HepG2 (cell line): Measurements from ENCODE around the gene RAB33B. TPM values are rescaled to one million over a fixed set of nuclear protein-coding genes. Genes with fewer than 3 reads are reported as not detected.

ENCODE experiments used
- ARID3A ChIP-seq: IDR thresholded peaks from 2 replicates; pipeline ENCODE4 v1.6.1; 2012; ENCODE audit warnings: low read depth, low read length, improper control_type of control experiment
- ATF7 ChIP-seq, 2 experiments: fragments of 450-650 bp in 1 of 2; sonication (generic) in 1 of 2; formaldehyde crosslinking in 1 of 2; IDR thresholded peaks; 2 replicates each; pipeline versions ENCODE4 v1.4.0 to v1.6.1; 2016 to 2020; ENCODE audit warnings: antibody characterized with exemption in 1 of 2, mild to moderate bottlenecking in 1 of 2, missing genetic modification reagents in 1 of 2
- BHLHE40 ChIP-seq: IDR thresholded peaks from 2 replicates; pipeline ENCODE4 v1.6.1; 2011; ENCODE audit warnings: low read length, improper control_type of control experiment
- MTF1 ChIP-seq: sonication (generic); formaldehyde crosslinking; IDR thresholded peaks from 2 replicates; pipeline ENCODE4 v1.5.0; 2020; ENCODE audit warnings: missing genetic modification reagents
- NFRKB ChIP-seq: fragments of 450-650 bp; IDR thresholded peaks from 2 replicates; pipeline ENCODE4 v1.6.1; 2017
- RCOR2 ChIP-seq: IDR thresholded peaks from 2 replicates; pipeline ENCODE4 v1.6.1; 2016; ENCODE audit warnings: missing biosample characterization, missing genetic modification reagents
- SMAD9 ChIP-seq: sonication (generic); formaldehyde crosslinking; IDR thresholded peaks from 2 replicates; pipeline ENCODE4 v1.5.1; 2020; ENCODE audit warnings: mild to moderate bottlenecking, missing genetic modification reagents
- SOX5 ChIP-seq: IDR thresholded peaks from 2 replicates; pipeline ENCODE4 v1.6.1; 2016; ENCODE audit warnings: borderline replicate concordance
- SP140L ChIP-seq: sonication (generic); formaldehyde crosslinking; IDR thresholded peaks from 2 replicates; pipeline ENCODE4 v1.4.0; 2020; ENCODE audit warnings: missing genetic modification reagents, borderline replicate concordance
- THRA ChIP-seq: sonication (generic); formaldehyde crosslinking; IDR thresholded peaks from 2 replicates; pipeline ENCODE4 v1.4.0; 2020; ENCODE audit warnings: missing genetic modification reagents, borderline replicate concordance
- USF2 ChIP-seq, 2 experiments: sonication (generic) in 1 of 2; formaldehyde crosslinking in 1 of 2; IDR thresholded peaks; 2 replicates each; pipeline versions ENCODE4 v1.5.1 to v1.6.1; 2011 to 2020; ENCODE audit warnings: borderline replicate concordance in 1 of 2, low read depth in 1 of 2, low read length in 1 of 2, mild to moderate bottlenecking in 1 of 2, missing genetic modification reagents in 1 of 2, moderate library complexity in 1 of 2
- YEATS4 ChIP-seq: sonication (generic); formaldehyde crosslinking; IDR thresholded peaks from 2 replicates; pipeline ENCODE4 v1.4.0; 2020; ENCODE audit warnings: missing genetic modification reagents, borderline replicate concordance
- ZNF160 ChIP-seq: sonication (generic); formaldehyde crosslinking; IDR thresholded peaks from 2 replicates; pipeline ENCODE4 v1.8.0; 2022; ENCODE audit warnings: mild to moderate bottlenecking, inconsistent platforms, missing genetic modification reagents
- ZNF18 ChIP-seq: sonication (generic); formaldehyde crosslinking; IDR thresholded peaks from 2 replicates; pipeline ENCODE4 v1.8.0; 2022; ENCODE audit warnings: mild to moderate bottlenecking, missing genetic modification reagents; ENCODE audit not compliant: insufficient replicate concordance
- ZNF234 ChIP-seq: sonication (generic); formaldehyde crosslinking; conservative IDR thresholded peaks from 2 replicates; pipeline ENCODE4 v1.5.1; 2020; ENCODE audit warnings: mild to moderate bottlenecking, missing genetic modification reagents
- ZNF468 ChIP-seq: sonication (generic); formaldehyde crosslinking; IDR thresholded peaks from 2 replicates; pipeline ENCODE4 v1.8.0; 2022; ENCODE audit warnings: mild to moderate bottlenecking, moderate library complexity, missing genetic modification reagents
- ZNF615 ChIP-seq: sonication (generic); formaldehyde crosslinking; IDR thresholded peaks from 2 replicates; pipeline ENCODE4 v1.5.0; 2020; ENCODE audit warnings: mild to moderate bottlenecking, missing genetic modification reagents, borderline replicate concordance
- polyA plus RNA-seq, 8 experiments: library from polyadenylated mRNA; depleted of rRNA in 3 of 8; stranded (reverse) in 7 of 8; unstranded in 1 of 8; fragments of >200 nt; fragmentation: Illumina TruSeq in 4 of 8; extraction: Trizol in 4 of 8; gene quantifications; 2 replicates each; pipeline versions ENCODE4 v1.2.1 to v1.2.3, GENCODE V29; 2011 to 2016; ENCODE audit warnings: low read depth in 4 of 8, missing spikeins in 1 of 8, mixed read lengths in 1 of 8; ENCODE audit not compliant: insufficient read depth in 1 of 8
- total RNA-seq, 5 experiments: library from RNA; depleted of rRNA; stranded (reverse); fragments of >200 nt; fragmentation: Illumina TruSeq; extraction: Trizol; gene quantifications; 2 replicates each; pipeline ENCODE4 v1.2.3, GENCODE V29; 2016; ENCODE audit warnings: low read depth in 1 of 5
- TF ChIP-seq, protein P1 (sequence below): IDR thresholded peaks from 2 replicates; pipeline ENCODE4 v1.6.1; 2016; ENCODE audit warnings: low read depth, missing genetic modification reagents, missing compliant biosample characterization

RAB33B gene
- total and polyA plus RNA-seq, 2 of the 13 experiments (the other 11 are each of a cell fraction or from before 2014, with no cell fraction given): 7.6 to 8.1 TPM

DNA sequence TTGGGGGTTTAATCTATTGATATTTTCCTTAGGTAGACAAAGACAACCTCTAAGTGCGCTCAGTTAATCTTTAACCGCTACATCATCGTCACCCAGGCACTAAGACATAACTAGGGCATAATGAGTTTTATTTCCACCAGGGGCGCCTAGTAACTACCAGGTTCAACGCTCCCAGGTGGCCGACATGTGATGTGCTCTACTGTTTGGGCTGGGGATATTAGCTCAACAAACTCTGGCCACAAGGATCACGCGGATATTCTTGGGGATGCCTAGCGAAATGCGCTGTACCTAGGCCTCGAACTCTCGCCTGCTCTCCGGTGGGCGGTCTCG is 915 bp upstream of the RAB33B start (continued):
- TF ChIP-seq RCOR2 (CRISPR knock-in tag): no peak
- TF ChIP-seq, protein P1, sequence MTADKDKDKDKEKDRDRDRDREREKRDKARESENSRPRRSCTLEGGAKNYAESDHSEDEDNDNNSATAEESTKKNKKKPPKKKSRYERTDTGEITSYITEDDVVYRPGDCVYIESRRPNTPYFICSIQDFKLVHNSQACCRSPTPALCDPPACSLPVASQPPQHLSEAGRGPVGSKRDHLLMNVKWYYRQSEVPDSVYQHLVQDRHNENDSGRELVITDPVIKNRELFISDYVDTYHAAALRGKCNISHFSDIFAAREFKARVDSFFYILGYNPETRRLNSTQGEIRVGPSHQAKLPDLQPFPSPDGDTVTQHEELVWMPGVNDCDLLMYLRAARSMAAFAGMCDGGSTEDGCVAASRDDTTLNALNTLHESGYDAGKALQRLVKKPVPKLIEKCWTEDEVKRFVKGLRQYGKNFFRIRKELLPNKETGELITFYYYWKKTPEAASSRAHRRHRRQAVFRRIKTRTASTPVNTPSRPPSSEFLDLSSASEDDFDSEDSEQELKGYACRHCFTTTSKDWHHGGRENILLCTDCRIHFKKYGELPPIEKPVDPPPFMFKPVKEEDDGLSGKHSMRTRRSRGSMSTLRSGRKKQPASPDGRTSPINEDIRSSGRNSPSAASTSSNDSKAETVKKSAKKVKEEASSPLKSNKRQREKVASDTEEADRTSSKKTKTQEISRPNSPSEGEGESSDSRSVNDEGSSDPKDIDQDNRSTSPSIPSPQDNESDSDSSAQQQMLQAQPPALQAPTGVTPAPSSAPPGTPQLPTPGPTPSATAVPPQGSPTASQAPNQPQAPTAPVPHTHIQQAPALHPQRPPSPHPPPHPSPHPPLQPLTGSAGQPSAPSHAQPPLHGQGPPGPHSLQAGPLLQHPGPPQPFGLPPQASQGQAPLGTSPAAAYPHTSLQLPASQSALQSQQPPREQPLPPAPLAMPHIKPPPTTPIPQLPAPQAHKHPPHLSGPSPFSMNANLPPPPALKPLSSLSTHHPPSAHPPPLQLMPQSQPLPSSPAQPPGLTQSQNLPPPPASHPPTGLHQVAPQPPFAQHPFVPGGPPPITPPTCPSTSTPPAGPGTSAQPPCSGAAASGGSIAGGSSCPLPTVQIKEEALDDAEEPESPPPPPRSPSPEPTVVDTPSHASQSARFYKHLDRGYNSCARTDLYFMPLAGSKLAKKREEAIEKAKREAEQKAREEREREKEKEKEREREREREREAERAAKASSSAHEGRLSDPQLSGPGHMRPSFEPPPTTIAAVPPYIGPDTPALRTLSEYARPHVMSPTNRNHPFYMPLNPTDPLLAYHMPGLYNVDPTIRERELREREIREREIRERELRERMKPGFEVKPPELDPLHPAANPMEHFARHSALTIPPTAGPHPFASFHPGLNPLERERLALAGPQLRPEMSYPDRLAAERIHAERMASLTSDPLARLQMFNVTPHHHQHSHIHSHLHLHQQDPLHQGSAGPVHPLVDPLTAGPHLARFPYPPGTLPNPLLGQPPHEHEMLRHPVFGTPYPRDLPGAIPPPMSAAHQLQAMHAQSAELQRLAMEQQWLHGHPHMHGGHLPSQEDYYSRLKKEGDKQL: no peak
- TF ChIP-seq USF2 (IDR thresholded peaks at IDR 0.05; ENCODE audit: low read depth, low read length): no peak
- 0 out of 2 replicates have a peak, but pooled peaks have one; percentile 13 for TF ChIP-seq USF2 (CRISPR knock-in tag; IDR thresholded peaks at IDR 0.05; ENCODE audit: borderline replicate concordance)
- TF ChIP-seq ZNF234 (CRISPR knock-in tag): no peak
- no peak for TF ChIP-seq ZNF468 (CRISPR knock-in tag)
- no peak for TF ChIP-seq ATF7 (IDR thresholded peaks at IDR 0.05)
- no peak for TF ChIP-seq ATF7 (CRISPR knock-in tag; IDR thresholded peaks at IDR 0.05)
- peak; percentile 3; the same call in 1 of the 2 replicates for TF ChIP-seq SOX5 (CRISPR knock-in tag)
- no peak for TF ChIP-seq ZNF615
- TF ChIP-seq SMAD9: no peak
- TF ChIP-seq NFRKB: no peak
- TF ChIP-seq ZNF160 (CRISPR knock-in tag): no peak
- no peak for TF ChIP-seq YEATS4
- no peak for TF ChIP-seq MTF1
- TF ChIP-seq THRA (CRISPR knock-in tag): no peak
- peak; percentile 70; the same call in 1 of the 2 replicates for TF ChIP-seq ARID3A
- TF ChIP-seq BHLHE40: no peak
- TF ChIP-seq ZNF18 (CRISPR knock-in tag): peak; percentile 54
- no peak for TF ChIP-seq SP140L (CRISPR knock-in tag)
